ENCODE measurements around the gene TXNL4A.

DNA sequence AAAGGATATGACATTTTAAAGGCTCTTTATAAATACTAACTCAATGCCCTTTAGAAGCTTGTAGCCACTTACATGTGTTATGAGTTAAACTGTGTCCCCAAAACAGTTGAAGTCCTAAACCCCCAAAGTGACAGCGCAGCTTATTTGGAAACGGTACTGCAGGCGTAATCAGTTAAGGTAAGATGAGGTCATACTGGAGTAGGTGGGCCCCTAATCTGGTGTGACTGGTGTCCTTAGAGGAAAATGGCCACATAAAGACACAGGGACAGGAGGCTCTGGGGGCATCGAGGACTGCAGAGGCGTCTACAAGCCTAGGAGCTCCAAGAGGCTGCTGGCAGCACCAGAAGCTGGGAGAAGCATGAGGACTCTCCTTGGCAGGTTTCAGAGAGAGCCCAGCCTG is 8.5 kb downstream of the TXNL4A start:
- TF ChIP-seq, protein P1, sequence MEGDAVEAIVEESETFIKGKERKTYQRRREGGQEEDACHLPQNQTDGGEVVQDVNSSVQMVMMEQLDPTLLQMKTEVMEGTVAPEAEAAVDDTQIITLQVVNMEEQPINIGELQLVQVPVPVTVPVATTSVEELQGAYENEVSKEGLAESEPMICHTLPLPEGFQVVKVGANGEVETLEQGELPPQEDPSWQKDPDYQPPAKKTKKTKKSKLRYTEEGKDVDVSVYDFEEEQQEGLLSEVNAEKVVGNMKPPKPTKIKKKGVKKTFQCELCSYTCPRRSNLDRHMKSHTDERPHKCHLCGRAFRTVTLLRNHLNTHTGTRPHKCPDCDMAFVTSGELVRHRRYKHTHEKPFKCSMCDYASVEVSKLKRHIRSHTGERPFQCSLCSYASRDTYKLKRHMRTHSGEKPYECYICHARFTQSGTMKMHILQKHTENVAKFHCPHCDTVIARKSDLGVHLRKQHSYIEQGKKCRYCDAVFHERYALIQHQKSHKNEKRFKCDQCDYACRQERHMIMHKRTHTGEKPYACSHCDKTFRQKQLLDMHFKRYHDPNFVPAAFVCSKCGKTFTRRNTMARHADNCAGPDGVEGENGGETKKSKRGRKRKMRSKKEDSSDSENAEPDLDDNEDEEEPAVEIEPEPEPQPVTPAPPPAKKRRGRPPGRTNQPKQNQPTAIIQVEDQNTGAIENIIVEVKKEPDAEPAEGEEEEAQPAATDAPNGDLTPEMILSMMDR (IDR thresholded peaks at IDR 0.05; ENCODE audit: borderline replicate concordance, extremely low read depth, low read length, poor library complexity, severe bottlenecking), result no peak
- no peak for TF ChIP-seq EZH2 (IDR thresholded peaks at IDR 0.05; ENCODE audit: borderline replicate concordance, low read depth, low read length, severe bottlenecking)

Data from DND-41 (cell line).